SU-DHL-6 (cell line): Measurements from ENCODE around the gene NAPSA.

Source experiments
- EZH2phosphoT487 ChIP-seq: fragments of 200-600 bp; sonication (generic), shearing (Covaris generic); conservative IDR thresholded peaks from 2 replicates; pipeline ENCODE4 v1.6.1; 2018; ENCODE audit warnings: mild to moderate bottlenecking, antibody characterized with exemption, low read length, moderate library complexity, mixed read lengths
- TF ChIP-seq, protein P1 (sequence below): fragments of 200-600 bp; sonication (generic); IDR thresholded peaks from one replicate; pipeline ENCODE4 v1.5.1; 2017; ENCODE audit warnings: antibody characterized with exemption, mild to moderate bottlenecking, low read length, moderate library complexity; ENCODE audit not compliant: insufficient read depth, poor library complexity, severe bottlenecking

DNA sequence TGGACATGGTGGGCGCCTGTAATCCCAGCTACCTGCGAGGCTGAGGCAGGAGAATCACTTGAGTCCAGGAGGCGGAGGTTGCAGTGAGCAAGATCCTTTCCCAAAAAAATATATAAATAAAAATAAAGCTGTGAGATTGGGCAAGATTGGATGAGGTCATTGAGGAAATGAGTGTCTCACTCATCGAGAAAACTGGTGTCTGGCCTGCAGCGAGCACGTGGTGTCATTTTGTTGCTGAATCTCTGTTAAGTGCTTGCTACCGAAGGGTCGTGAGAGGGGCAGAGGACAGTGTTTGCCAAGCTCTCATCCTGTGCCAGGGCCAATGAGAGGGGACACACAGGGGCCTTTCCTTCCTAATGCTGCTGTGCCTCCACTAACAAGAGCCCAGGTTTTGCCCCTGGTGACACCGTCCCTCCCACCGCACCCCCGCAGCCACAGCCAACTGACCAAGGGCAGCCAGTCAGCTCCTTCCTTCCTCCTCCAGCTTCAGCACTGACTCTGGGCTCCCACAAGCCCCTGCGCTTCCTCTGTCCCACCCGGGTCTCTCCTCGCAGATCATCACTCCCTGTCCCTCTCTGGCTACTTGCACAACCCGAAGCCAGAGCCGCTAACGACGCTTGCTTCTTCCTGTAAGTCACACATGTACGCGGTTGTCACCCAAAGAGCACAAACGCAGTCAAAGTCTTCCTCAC is 21.9 kb upstream of the NAPSA start:
- TF ChIP-seq, protein P1, sequence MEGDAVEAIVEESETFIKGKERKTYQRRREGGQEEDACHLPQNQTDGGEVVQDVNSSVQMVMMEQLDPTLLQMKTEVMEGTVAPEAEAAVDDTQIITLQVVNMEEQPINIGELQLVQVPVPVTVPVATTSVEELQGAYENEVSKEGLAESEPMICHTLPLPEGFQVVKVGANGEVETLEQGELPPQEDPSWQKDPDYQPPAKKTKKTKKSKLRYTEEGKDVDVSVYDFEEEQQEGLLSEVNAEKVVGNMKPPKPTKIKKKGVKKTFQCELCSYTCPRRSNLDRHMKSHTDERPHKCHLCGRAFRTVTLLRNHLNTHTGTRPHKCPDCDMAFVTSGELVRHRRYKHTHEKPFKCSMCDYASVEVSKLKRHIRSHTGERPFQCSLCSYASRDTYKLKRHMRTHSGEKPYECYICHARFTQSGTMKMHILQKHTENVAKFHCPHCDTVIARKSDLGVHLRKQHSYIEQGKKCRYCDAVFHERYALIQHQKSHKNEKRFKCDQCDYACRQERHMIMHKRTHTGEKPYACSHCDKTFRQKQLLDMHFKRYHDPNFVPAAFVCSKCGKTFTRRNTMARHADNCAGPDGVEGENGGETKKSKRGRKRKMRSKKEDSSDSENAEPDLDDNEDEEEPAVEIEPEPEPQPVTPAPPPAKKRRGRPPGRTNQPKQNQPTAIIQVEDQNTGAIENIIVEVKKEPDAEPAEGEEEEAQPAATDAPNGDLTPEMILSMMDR: no peak
- TF ChIP-seq EZH2phosphoT487: no peak
